A204.1 (cell line): ENCODE results near the gene MAPK13.
"Not testable (repeated sequence)": the region's sequence is repeated elsewhere in the genome, so short reads cannot be mapped to it uniquely, and the experiment has no call there.

Source experiments
- FAIRE-seq: peaks from 2 replicates; lab custom pipeline; 2012; peaks lifted over from hg19 to GRCh38; lab: Jason Lieb, UNC

Gene MAPK13

DNA sequence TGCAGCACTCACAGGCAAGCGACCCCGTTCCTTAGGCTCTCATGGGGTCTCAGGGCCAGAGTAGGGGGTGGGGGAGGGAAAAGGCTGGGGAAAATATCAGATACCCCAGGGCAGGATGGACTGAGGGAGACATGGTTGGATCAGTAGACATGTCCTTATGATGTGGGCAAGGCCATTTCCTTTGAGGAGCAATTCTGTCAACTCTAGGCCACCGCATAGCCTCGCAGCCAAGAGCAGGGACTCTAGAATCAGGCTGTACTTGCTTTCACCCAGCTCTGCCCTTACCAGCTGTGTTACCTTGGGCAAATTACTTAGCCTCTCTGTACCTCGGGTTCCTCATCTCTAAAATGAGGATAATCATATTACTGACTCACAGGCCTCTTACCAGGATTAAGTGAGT lies 2.2 kb upstream of the MAPK13 start:
- FAIRE-seq = no peak

GRCh38 chr6:36128793-36129192 lies 1.5 kb upstream of the MAPK13 start:
- no peak for FAIRE-seq

GRCh38 chr6:36129334-36129733 lies 979 bp upstream of the MAPK13 start:
- not testable (repeated sequence) for FAIRE-seq

DNA sequence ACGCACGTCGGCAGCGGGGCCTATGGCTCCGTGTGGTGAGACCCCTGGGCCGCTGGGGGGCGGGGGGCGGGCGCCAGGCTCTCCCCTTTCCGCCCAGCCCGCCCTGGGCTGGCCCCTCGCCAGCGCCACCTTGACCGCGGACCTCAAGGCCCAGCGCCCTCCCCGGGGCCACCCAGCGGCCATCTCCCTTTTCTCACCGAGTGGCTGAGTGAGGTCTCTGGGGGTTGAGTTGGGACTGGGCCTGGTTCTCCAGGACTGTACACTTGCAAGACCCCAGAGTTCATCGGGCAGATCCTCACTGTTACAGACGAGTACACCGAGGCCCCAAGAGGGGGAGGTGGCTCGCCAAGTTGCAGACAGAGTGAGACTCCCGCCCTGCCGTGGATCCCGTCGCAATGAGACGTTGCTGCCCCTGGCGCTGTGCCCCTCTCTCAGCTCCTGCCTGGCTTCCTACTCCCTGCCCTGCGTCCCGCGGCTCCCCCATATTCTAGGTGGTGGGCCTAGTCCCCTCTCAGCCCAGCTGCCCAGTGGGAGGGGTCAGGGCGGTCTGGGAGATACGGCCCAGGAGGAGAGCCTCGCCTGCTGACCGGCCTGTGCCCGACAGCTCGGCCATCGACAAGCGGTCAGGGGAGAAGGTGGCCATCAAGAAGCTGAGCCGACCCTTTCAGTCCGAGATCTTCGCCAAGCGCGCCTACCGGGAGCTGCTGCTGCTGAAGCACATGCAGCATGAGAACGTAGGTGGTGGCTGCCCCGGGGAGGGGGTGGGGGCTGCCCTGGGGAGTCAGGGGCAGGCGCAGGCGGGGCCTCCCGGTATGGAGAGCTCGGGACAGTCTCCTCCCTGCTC lies 576 bp downstream of the MAPK13 start:
- FAIRE-seq = no peak

GRCh38 chr6:36131511-36132245 lies 1.4 kb downstream of the MAPK13 start:
- no peak for FAIRE-seq

- no peak for FAIRE-seq
Measured at GRCh38 chr6:36132246-36132895, 2.1 kb downstream of the MAPK13 start.

- no peak for FAIRE-seq
Measured at GRCh38 chr6:36133148-36133547, 2.8 kb downstream of the MAPK13 start.

DNA sequence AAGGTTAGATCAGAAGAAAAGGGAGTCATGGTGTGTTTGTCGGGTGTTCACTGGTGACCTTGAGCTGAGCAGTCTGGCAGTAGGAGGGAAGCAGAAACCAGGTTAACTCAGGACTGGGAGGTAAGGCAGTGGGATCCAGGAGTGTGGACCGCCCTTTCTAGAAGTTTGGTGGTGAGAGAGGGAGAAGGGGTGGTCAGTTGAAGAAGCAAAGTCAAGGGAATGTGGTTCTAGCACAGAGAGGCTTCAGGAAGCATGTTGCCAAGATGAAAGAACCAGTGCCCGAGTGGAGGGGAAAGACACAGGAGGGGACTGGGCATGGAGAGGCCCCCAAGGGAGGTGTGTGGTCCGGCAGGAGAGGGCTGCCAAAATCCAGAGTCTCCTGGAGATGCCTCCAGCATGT lies 3.6 kb downstream of the MAPK13 start:
- FAIRE-seq = no peak

DNA sequence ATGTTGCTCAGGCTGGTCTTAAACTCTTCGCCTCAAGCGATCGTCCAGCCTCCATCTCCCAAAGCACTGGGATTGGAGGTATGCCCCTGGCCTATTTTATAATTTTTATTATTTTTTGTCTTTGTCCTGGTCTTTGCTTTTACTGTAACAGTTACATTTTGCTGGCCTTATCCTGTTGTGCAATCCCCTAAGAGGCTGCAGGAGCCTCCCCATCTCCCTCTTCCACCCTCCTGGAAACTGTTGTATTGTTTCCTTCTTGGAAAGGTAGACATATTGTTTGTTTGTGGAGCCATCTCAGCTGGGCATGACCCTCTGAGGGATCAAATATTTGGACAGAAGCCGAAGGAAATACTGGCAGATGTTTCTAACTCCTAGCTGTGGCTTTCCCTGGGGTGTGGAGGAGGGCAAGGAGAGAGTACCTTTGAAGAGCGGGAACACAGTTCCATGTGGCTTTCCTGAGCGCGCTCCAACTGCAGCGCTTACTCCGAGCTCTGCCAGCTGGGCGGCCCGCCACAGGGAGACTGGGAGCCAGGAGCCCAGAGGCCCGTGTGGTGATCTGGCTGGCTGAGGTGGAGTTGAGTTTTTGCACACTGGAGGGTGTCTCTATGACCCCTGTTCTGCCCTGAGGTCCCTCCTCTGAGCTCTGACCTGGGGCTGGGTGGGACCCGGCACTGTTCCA lies 4.9 kb downstream of the MAPK13 start:
- no peak for FAIRE-seq

DNA sequence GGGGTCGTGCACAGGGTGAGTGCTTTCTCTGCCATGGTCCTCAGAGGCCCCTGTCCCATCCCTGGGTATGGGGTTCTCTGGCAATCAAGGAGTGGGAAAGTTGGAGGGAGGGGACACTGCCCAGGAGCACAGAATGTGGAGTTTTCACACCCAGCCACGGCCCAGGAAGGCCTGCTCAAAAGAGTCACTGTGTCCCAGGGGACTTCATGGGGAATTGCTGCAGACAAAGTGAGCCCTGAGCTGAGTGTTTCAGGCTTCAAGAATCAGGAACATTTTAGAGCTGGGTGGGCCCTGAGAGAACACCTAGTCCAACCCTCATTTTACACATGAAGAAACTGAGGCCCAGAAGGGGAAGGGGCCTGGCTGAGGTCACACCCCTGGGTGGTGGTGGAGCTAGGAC lies 5.7 kb downstream of the MAPK13 start:
- FAIRE-seq = no peak

GRCh38 chr6:36136551-36136950 lies 6.2 kb downstream of the MAPK13 start:
- no peak for FAIRE-seq

GRCh38 chr6:36138667-36139066 lies 8.4 kb downstream of the MAPK13 start:
- no peak for FAIRE-seq

GRCh38 chr6:36139431-36139830 lies 9.1 kb downstream of the MAPK13 start:
- no peak for FAIRE-seq

- FAIRE-seq = no peak
Measured at GRCh38 chr6:36139991-36140710, 9.8 kb downstream of the MAPK13 start.

DNA sequence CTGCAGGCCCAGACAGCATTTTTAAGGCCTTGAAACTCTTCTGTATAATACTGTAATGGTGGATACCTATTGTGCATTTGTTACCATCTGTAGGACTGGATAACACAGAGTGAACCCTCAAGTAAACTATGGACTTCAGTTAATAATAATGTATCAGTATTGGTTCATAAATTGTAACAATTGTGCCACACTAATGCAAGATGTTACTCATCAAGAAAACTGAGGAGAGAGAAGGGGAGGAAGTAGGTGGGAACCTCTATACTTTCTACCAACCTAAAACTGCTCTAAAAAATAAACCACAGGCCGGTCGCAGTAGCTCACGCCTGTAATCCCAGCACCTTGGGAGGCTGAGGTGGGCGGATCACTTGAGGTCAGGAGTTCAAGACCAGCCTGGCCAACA lies 10.8 kb downstream of the MAPK13 start:
- no peak for FAIRE-seq

GRCh38 chr6:36141961-36142360 lies 11.6 kb downstream of the MAPK13 start:
- no peak for FAIRE-seq

DNA sequence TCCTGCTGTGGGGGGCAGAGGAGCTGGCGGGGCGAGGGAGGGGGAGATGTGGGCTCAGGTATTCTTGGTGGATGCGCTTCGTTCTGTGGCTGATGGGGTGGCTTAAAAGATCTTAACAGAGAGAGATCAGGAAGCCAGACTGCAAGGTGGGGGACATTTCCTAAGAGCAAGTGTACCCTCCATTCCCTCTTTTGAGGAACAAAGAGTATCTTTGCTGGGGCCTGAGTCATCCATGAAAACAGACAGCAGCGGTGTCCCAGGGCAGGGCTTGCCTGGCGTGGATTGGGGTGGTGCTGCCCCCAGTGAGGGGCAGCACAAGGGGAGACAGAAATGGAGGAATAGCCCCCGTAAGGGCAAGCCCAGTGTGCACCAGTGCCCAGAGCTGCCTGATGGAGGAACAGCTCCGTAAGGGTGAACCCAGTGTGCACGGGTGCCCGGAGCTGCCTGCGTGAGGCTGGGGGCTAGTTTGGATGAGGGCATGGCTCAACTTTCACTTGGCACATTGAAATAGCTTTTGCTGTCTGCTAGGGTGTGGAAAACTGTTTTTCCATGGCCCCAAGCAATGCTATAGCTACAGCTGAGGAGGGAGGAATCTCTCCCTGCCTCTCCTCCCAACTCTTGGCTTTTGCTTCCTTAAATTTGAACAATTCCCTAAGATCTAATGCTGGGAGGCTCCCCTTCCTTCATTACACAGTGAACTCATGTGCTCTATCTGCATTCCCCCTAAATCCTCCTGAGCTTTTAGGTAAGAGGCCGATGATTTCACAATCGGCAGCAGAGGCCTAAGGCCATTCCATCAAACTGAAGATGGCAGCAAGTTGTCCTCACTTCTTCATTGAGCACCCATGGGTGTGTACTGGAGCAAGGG lies 12.9 kb downstream of the MAPK13 start:
- FAIRE-seq = no peak

DNA sequence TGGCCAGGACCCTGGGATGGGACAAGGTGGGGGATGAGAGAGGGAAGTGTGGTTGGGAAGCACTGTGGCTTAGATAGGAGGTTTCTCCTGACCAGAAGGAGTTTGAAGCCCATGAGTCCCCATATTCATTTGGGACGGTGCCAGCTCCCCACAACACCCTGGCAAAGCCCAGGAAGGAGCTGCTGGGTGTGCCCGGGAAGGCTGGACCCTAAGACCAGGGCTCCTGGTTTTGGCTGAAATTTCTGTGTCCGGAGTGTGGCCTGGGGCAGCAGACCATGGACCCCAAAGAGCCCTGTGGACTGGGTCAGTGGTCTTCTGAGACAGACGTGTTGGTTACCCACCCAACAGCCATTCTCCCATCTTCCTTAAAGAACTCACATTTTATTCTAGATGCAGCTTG lies 15.2 kb downstream of the MAPK13 start:
- no peak for FAIRE-seq

DNA sequence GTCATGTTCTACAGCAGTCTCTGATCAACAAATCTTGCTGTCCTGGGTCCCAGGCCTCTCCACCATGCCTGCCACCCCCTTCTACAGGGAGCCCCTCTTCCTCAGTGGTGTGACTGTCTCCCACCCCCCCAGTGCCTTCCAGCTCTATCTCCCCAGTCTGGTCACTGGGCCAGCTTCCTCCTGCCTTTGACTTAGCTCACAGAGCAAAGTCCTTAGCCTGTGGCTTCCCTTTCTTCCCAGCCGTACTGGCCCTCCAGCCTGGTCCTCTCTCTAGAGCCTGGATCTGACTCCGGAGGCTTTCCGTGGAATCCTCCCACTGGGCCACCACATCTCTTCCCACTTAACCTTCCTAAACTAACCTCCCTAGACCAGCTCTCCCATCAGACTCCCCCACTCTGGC lies 17.0 kb downstream of the MAPK13 start:
- no peak for FAIRE-seq

DNA sequence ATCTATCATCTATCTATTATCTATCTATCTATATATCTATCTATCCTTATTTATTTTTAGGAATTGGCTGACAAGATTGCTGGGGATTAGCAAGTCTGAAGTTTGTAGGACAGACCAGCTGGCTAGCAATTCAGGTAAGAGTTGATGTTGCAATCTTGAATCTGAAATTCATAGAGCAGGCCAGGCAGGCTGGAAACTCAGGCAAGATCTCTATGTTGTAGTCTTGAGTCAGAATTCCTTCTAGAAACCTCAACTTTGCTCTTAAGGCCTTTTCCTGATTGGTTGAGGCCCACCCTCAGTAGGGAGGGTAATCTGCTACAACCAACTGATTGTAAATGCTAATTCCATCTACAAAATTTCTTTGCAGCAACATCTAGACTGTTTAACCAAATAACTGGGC lies 19.2 kb downstream of the MAPK13 start:
- FAIRE-seq = no peak

GRCh38 chr6:36150283-36150682 lies 20.0 kb downstream of the MAPK13 start:
- FAIRE-seq = no peak
